Measurements from ENCODE around the gene BLACAT1. TPM values are rescaled to one million over a fixed set of nuclear protein-coding genes. Genes with fewer than 3 reads are reported as not detected.
"Not testable (repeated sequence)": the region's sequence is repeated elsewhere in the genome, so short reads cannot be mapped to it uniquely, and the experiment has no call there.

BLACAT1 gene
- total and polyA plus RNA-seq, 2 donors = 0.03 TPM; not detected in 1

GRCh38 chr1:205420938-205421337, 34.9 kb downstream of the BLACAT1 start:
- no peaks in the 10 kb centered on the region for H3K36me3 ChIP-seq (ENCODE audit: insufficient read depth)
- H3K27ac ChIP-seq (ENCODE audit: low read depth) = no peak overlapping the region
- WGBS = 67% methylated on average over 2 of the region's 2 CpGs
- no peak for DNase-seq (ENCODE audit: extremely low spot score)
- no peaks in the 10 kb centered on the region for H3K4me1 ChIP-seq (ENCODE audit: insufficient read depth)
- H3K4me3 ChIP-seq (ENCODE audit: low read depth, low read length) = no peak overlapping the region

GRCh38 chr1:205417870-205418635, 37.8 kb downstream of the BLACAT1 start:
- no peaks in the 10 kb centered on the region for H3K4me1 ChIP-seq (ENCODE audit: insufficient read depth)
- 82% methylated on average over 10 of the region's 10 CpGs for WGBS
- no peak overlapping the region for H3K4me3 ChIP-seq (ENCODE audit: low read depth, low read length)
- no peaks in the 10 kb centered on the region for H3K36me3 ChIP-seq (ENCODE audit: insufficient read depth)
- H3K27ac ChIP-seq (ENCODE audit: low read depth) = no peak overlapping the region
- DNase-seq (ENCODE audit: extremely low spot score) = no peak

- no peak for DNase-seq (ENCODE audit: extremely low spot score)
- H3K27ac ChIP-seq (ENCODE audit: low read depth) = no peak overlapping the region
These were observed 39.5 kb downstream of the BLACAT1 start for GRCh38 chr1:205416322-205416721.

GRCh38 chr1:205410581-205411298, 45.1 kb downstream of the BLACAT1 start:
- no peak overlapping the region for H3K4me3 ChIP-seq (ENCODE audit: low read depth, low read length)
- H3K36me3 ChIP-seq (ENCODE audit: insufficient read depth) = no peaks in the 10 kb centered on the region
- no peak for DNase-seq (ENCODE audit: extremely low spot score)
- 80% methylated on average over 5 of the region's 5 CpGs for WGBS
- H3K27ac ChIP-seq (ENCODE audit: low read depth) = no peak overlapping the region
- H3K4me1 ChIP-seq (ENCODE audit: insufficient read depth) = no peaks in the 10 kb centered on the region

More at GRCh38 chr1:205416322-205416721, 39.5 kb downstream of the BLACAT1 start:
- WGBS = 74% methylated on average over 2 of the region's 2 CpGs
- H3K36me3 ChIP-seq (ENCODE audit: insufficient read depth) = no peaks in the 10 kb centered on the region
- no peaks in the 10 kb centered on the region for H3K4me1 ChIP-seq (ENCODE audit: insufficient read depth)
- H3K4me3 ChIP-seq (ENCODE audit: low read depth, low read length) = no peak overlapping the region

GRCh38 chr1:205407970-205408369, 47.9 kb downstream of the BLACAT1 start:
- Histone ChIP-seq H3K27ac (ENCODE audit: low read depth) (no peak overlapping the region), H3K4me3 (ENCODE audit: low read depth, low read length) (no peak overlapping the region), H3K36me3 (ENCODE audit: insufficient read depth) (no peaks in the 10 kb centered on the region), H3K4me1 (ENCODE audit: insufficient read depth) (no peaks in the 10 kb centered on the region)
- 83% methylated on average over 5 of the region's 5 CpGs for WGBS
- no peak for DNase-seq (ENCODE audit: extremely low spot score)

- not testable (repeated sequence) for H3K4me3 ChIP-seq (ENCODE audit: low read depth, low read length); H3K4me1 ChIP-seq (ENCODE audit: insufficient read depth); H3K27ac ChIP-seq (ENCODE audit: low read depth); DNase-seq (ENCODE audit: extremely low spot score); H3K36me3 ChIP-seq (ENCODE audit: insufficient read depth)
- 62% methylated on average over 5 of the region's 12 CpGs for WGBS
These were observed 49.6 kb downstream of the BLACAT1 start for GRCh38 chr1:205406252-205406651.

Small RNAs within 50 kb of the gene (small RNA-seq; reads per million reads assigned to genes)
- 1.1 reads per million, percentile 78 among the genes with 10 or more reads in this experiment for gene MIR135B

Other genes starting within 250 kb of the BLACAT1 start
- 15.5 TPM for gene DSTYK, start 244.3 kb downstream of the BLACAT1 start, total RNA-seq
- gene DSTYK, start 244.3 kb downstream of the BLACAT1 start, polyA plus RNA-seq = 8.6 TPM
- 4.4 TPM for gene TMCC2, start 228.1 kb downstream of the BLACAT1 start, total RNA-seq
- gene TMCC2, start 228.1 kb downstream of the BLACAT1 start, polyA plus RNA-seq = 2.7 TPM
- gene NUAK2, start 134.3 kb downstream of the BLACAT1 start, total RNA-seq = 0.90 TPM
- gene NUAK2, start 134.3 kb downstream of the BLACAT1 start, polyA plus RNA-seq = 0.82 TPM
- 3.0 TPM for gene KLHDC8A, start 99.1 kb downstream of the BLACAT1 start, total RNA-seq
- 0.28 TPM for gene KLHDC8A, start 99.1 kb downstream of the BLACAT1 start, polyA plus RNA-seq
- not detected for gene LEMD1, start 34.0 kb downstream of the BLACAT1 start, total RNA-seq
- not detected for gene LEMD1, start 34.0 kb downstream of the BLACAT1 start, polyA plus RNA-seq
- gene CDK18, start 48.6 kb upstream of the BLACAT1 start, total RNA-seq = 3.5 TPM
- 6.0 TPM for gene CDK18, start 48.6 kb upstream of the BLACAT1 start, polyA plus RNA-seq
- 41.9 TPM for gene ELK4, start 176.0 kb upstream of the BLACAT1 start, total RNA-seq
- gene ELK4, start 176.0 kb upstream of the BLACAT1 start, polyA plus RNA-seq = 5.6 TPM
- 4.8 TPM for gene SLC45A3, start 224.5 kb upstream of the BLACAT1 start, total RNA-seq
- 2.3 TPM for gene SLC45A3, start 224.5 kb upstream of the BLACAT1 start, polyA plus RNA-seq